Central memory CD8-positive, alpha-beta T cell (primary cell): ENCODE results near the gene GLT6D1.

ENCODE experiments used
- ATAC-seq: fragments of 150-1000 bp; cut with Tn5 transposase; replicated peaks from 2 replicates; pipeline ENCODE4 v1.10.0; 2022; ENCODE audit warnings: mild to moderate bottlenecking, moderate FRiP score, moderate number of reproducible peaks; ENCODE audit not compliant: poor library complexity, severe bottlenecking; ENCODE audit errors: extremely low read depth
- DNase-seq, 2 donors: peaks; one replicate each; pipeline ENCODE4 v3.0.0; 2021; ENCODE audit warnings: low spot score in 2 of 2
- H3K27ac Mint-ChIP-seq: one replicate; pipeline ENCODE4 v1.8.0; 2022; ENCODE audit warnings: low read depth, mild to moderate bottlenecking, moderate library complexity, mixed read lengths
- H3K27me3 Mint-ChIP-seq: one replicate; pipeline ENCODE4 v1.8.0; 2022; ENCODE audit warnings: mixed read lengths
- H3K36me3 Mint-ChIP-seq: one replicate; pipeline ENCODE4 v1.8.0; 2022; ENCODE audit warnings: mild to moderate bottlenecking, moderate library complexity, mixed read lengths; ENCODE audit not compliant: insufficient read depth
- H3K4me1 Mint-ChIP-seq: one replicate; pipeline ENCODE4 v1.8.0; 2022; ENCODE audit warnings: mixed read lengths
- H3K4me3 Mint-ChIP-seq: one replicate; pipeline ENCODE4 v1.8.0; 2022; ENCODE audit warnings: mild to moderate bottlenecking, moderate library complexity, mixed read lengths
- H3K9me3 Mint-ChIP-seq: one replicate; pipeline ENCODE4 v1.8.0; 2022; ENCODE audit warnings: mixed read lengths

The GLT6D1 gene

GRCh38 chr9:135590486-135591079 is 48.8 kb downstream of the GLT6D1 start:
- no peak for ATAC-seq
- Mint-ChIP-seq H3K4me1 (no peaks in the 10 kb centered on the region), H3K4me3 (no peak overlapping the region), H3K27me3 (peaks cover 15% of the 10 kb centered on the region), H3K36me3 (no peaks in the 10 kb centered on the region), H3K9me3 (no peaks in the 10 kb centered on the region), H3K27ac (no peak overlapping the region)
- DNase-seq, result no peak

GRCh38 chr9:135589596-135590485 is 49.5 kb downstream of the GLT6D1 start:
- ATAC-seq (no peak), DNase-seq (no peak)
- Mint-ChIP-seq H3K4me3 (no peak overlapping the region), H3K36me3 (no peaks in the 10 kb centered on the region), H3K27ac (no peak overlapping the region), H3K27me3 (peaks cover 19% of the 10 kb centered on the region), H3K9me3 (no peaks in the 10 kb centered on the region), H3K4me1 (no peaks in the 10 kb centered on the region)

GRCh38 chr9:135588886-135589595 is 50.3 kb downstream of the GLT6D1 start:
- no peak overlapping the region for H3K4me3 Mint-ChIP-seq
- DNase-seq (no peak), ATAC-seq (no peak)
- no peaks in the 10 kb centered on the region for H3K36me3 Mint-ChIP-seq
- no peaks in the 10 kb centered on the region for H3K9me3 Mint-ChIP-seq
- no peaks in the 10 kb centered on the region for H3K4me1 Mint-ChIP-seq
- no peak overlapping the region for H3K27ac Mint-ChIP-seq
- peaks cover 24% of the 10 kb centered on the region for H3K27me3 Mint-ChIP-seq

- H3K4me1 Mint-ChIP-seq, result no peaks in the 10 kb centered on the region
- no peak overlapping the region for H3K27ac Mint-ChIP-seq
- ATAC-seq (no peak), DNase-seq (no peak)
- no peaks in the 10 kb centered on the region for H3K9me3 Mint-ChIP-seq
- no peak overlapping the region for H3K4me3 Mint-ChIP-seq
- H3K27me3 Mint-ChIP-seq, result peaks cover 24% of the 10 kb centered on the region
- H3K36me3 Mint-ChIP-seq, result no peaks in the 10 kb centered on the region
Observed at GRCh38 chr9:135588371-135588770, 51.0 kb downstream of the GLT6D1 start.

- Mint-ChIP-seq H3K27me3 (peaks cover 24% of the 10 kb centered on the region), H3K9me3 (no peaks in the 10 kb centered on the region), H3K36me3 (no peaks in the 10 kb centered on the region), H3K4me1 (no peaks in the 10 kb centered on the region), H3K4me3 (no peak overlapping the region), H3K27ac (no peak overlapping the region)
- DNase-seq, result no peak
- no peak for ATAC-seq
Observed at GRCh38 chr9:135587658-135588057, 51.7 kb downstream of the GLT6D1 start.

GRCh38 chr9:135586601-135587109 is 52.7 kb downstream of the GLT6D1 start:
- Mint-ChIP-seq H3K9me3 (no peaks in the 10 kb centered on the region), H3K36me3 (no peaks in the 10 kb centered on the region), H3K4me1 (no peaks in the 10 kb centered on the region), H3K27me3 (peaks cover 24% of the 10 kb centered on the region), H3K4me3 (no peak overlapping the region), H3K27ac (no peak overlapping the region)
- no peak for ATAC-seq
- no peak for DNase-seq

- Mint-ChIP-seq H3K27me3 (peaks cover 15% of the 10 kb centered on the region), H3K4me3 (no peak overlapping the region), H3K4me1 (no peaks in the 10 kb centered on the region), H3K9me3 (no peaks in the 10 kb centered on the region), H3K27ac (no peak overlapping the region), H3K36me3 (no peaks in the 10 kb centered on the region)
- no peak for ATAC-seq
- DNase-seq, result no peak
Observed at GRCh38 chr9:135584934-135585333, 54.4 kb downstream of the GLT6D1 start.

GRCh38 chr9:135584371-135584770 is 55.0 kb downstream of the GLT6D1 start:
- Mint-ChIP-seq H3K27me3 (peaks cover 9% of the 10 kb centered on the region), H3K4me1 (no peaks in the 10 kb centered on the region), H3K9me3 (no peaks in the 10 kb centered on the region), H3K4me3 (no peak overlapping the region), H3K27ac (no peak overlapping the region), H3K36me3 (no peaks in the 10 kb centered on the region)
- no peak for ATAC-seq
- no peak for DNase-seq

- DNase-seq (no peak), ATAC-seq (no peak)
- no peaks in the 10 kb centered on the region for H3K4me1 Mint-ChIP-seq
- no peak overlapping the region for H3K27ac Mint-ChIP-seq
- no peak overlapping the region for H3K4me3 Mint-ChIP-seq
- H3K9me3 Mint-ChIP-seq, result no peaks in the 10 kb centered on the region
- peaks cover 9% of the 10 kb centered on the region for H3K27me3 Mint-ChIP-seq
- H3K36me3 Mint-ChIP-seq, result no peaks in the 10 kb centered on the region
Observed at GRCh38 chr9:135583688-135584011, 55.7 kb downstream of the GLT6D1 start.

GRCh38 chr9:135582966-135583687 is 56.2 kb downstream of the GLT6D1 start:
- H3K36me3 Mint-ChIP-seq, result no peaks in the 10 kb centered on the region
- H3K9me3 Mint-ChIP-seq, result no peaks in the 10 kb centered on the region
- no peak overlapping the region for H3K4me3 Mint-ChIP-seq
- ATAC-seq, result no peak
- no peak overlapping the region for H3K27ac Mint-ChIP-seq
- no peaks in the 10 kb centered on the region for H3K4me1 Mint-ChIP-seq
- no peak for DNase-seq
- peaks cover 9% of the 10 kb centered on the region for H3K27me3 Mint-ChIP-seq

GRCh38 chr9:135582541-135582940 is 56.8 kb downstream of the GLT6D1 start:
- peaks cover 9% of the 10 kb centered on the region for H3K27me3 Mint-ChIP-seq
- H3K4me3 Mint-ChIP-seq, result no peak overlapping the region
- no peaks in the 10 kb centered on the region for H3K9me3 Mint-ChIP-seq
- DNase-seq (no peak), ATAC-seq (no peak)
- no peak overlapping the region for H3K27ac Mint-ChIP-seq
- H3K36me3 Mint-ChIP-seq, result no peaks in the 10 kb centered on the region
- no peaks in the 10 kb centered on the region for H3K4me1 Mint-ChIP-seq

GRCh38 chr9:135581636-135582426 is 57.5 kb downstream of the GLT6D1 start:
- Mint-ChIP-seq H3K27me3 (peaks cover 9% of the 10 kb centered on the region), H3K36me3 (no peaks in the 10 kb centered on the region), H3K27ac (no peak overlapping the region), H3K4me1 (no peaks in the 10 kb centered on the region), H3K4me3 (no peak overlapping the region), H3K9me3 (no peaks in the 10 kb centered on the region)
- DNase-seq, result no peak
- no peak for ATAC-seq
